Fibroblast of peridontal ligament (primary cell): ENCODE measurements around the gene DDN.

Source experiments
- DNase-seq: peaks from one replicate; pipeline ENCODE4 v3.0.0-alpha.2; 2010; ENCODE audit errors: extremely low read depth

DDN gene

GRCh38 chr12:48999371-49000131 is at the start of gene DDN:
Gene DDN (minus strand): TSS chr12:48999375. CDS start chr12:48999287, 88 bp downstream.
- DNase-seq: no peak

- DNase-seq: no peak
Measured at GRCh38 chr12:49048953-49049352, 49.8 kb upstream of the DDN start.

GRCh38 chr12:49046129-49046895 is 47.1 kb upstream of the DDN start:
- no peak for DNase-seq

- DNase-seq: no peak
Measured at GRCh38 chr12:49044660-49045059, 45.5 kb upstream of the DDN start.

GRCh38 chr12:49043856-49044258 is 44.7 kb upstream of the DDN start:
- peak; percentile 44 for DNase-seq

- no peak for DNase-seq
Measured at GRCh38 chr12:49043241-49043640, 44.1 kb upstream of the DDN start.

- no peak for DNase-seq
Measured at GRCh38 chr12:49041881-49042484, 42.8 kb upstream of the DDN start.

GRCh38 chr12:49041036-49041880 is 42.1 kb upstream of the DDN start:
- DNase-seq: no peak

GRCh38 chr12:49040364-49040855 is 41.2 kb upstream of the DDN start:
- no peak for DNase-seq

- DNase-seq: no peak
Measured at GRCh38 chr12:49039421-49040363, 40.5 kb upstream of the DDN start.

- DNase-seq: no peak
Measured at GRCh38 chr12:49038291-49038955, 39.2 kb upstream of the DDN start.

- DNase-seq: no peak
Measured at GRCh38 chr12:49037947-49038237, 38.7 kb upstream of the DDN start.

GRCh38 chr12:49037111-49037946 is 38.2 kb upstream of the DDN start:
- DNase-seq: no peak

GRCh38 chr12:49036029-49036428 is 36.9 kb upstream of the DDN start:
- DNase-seq: no peak

- DNase-seq: no peak
Measured at GRCh38 chr12:49034286-49034622, 35.1 kb upstream of the DDN start.

GRCh38 chr12:49033611-49034285 is 34.6 kb upstream of the DDN start:
- no peak for DNase-seq

- no peak for DNase-seq
Measured at GRCh38 chr12:49032679-49033447, 33.7 kb upstream of the DDN start.

- no peak for DNase-seq
Measured at GRCh38 chr12:49032276-49032675, 33.1 kb upstream of the DDN start.
